Measurements from ENCODE around the gene TBC1D3.
"Not testable (repeated sequence)": the region's sequence is repeated elsewhere in the genome, so short reads cannot be mapped to it uniquely, and the experiment has no call there.

The TBC1D3 gene

DNA sequence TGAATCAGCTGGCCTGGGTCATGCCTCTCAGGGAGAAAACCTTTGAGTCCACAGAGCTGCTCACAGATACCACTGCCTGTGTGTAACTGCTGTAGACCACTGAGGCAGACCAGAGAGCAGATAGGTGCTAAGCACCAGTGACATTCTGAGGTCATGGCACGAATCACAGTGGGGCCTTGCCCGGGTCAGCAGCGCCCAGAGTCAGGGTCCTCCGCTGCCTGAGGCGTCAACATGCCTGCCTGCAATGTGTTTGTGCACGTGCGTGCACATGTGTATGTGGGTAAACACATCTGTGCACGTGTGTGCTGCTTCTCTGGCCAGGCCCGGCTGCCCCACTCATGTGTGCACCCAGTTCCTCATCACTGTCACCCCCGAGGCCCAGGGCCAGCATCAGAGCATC lies at the start of gene TBC1D3:
TBC1D3 (minus strand) TSS at position 101 of the 400 bp plus-strand sequence. CDS start 1,526 bp downstream, outside the sequence.
- DNase-seq, result not testable (repeated sequence)

- not testable (repeated sequence) for DNase-seq
These were observed 40.4 kb upstream of the TBC1D3 start for GRCh38 chr17:38232790-38233189.

- DNase-seq, result not testable (repeated sequence)
These were observed 33.6 kb upstream of the TBC1D3 start for GRCh38 chr17:38225844-38226495.

GRCh38 chr17:38220867-38221266 lies 28.5 kb upstream of the TBC1D3 start:
- not testable (repeated sequence) for DNase-seq

GRCh38 chr17:38200271-38200670 lies 7.9 kb upstream of the TBC1D3 start:
- not testable (repeated sequence) for DNase-seq

DNA sequence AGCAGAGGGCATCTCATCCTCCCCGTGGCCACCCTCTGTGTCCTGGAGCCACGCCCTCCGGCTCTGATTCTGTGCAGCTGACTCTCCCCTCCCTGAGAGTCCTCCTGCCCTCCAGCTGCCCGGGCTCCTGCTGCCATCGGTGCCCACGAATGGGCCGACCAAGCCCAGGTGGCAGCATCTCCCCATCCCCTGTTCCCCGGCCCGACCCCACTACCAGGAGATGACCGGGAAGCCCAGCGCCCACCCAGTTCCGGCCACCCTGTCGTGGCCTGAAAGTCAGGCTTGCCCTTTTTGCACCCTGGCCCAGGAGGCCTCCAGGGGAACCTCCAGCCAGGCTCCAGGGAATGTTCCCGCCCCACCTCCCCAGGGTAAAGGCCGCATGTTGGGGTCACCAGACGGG lies 57.5 kb downstream of the TBC1D3 start:
- DNase-seq, result not testable (repeated sequence)
